SK-N-SH treated with all-trans-retinoic acid at 6 μM for 48 hours (cell line): ENCODE results near the gene DYNC1I2.

Experiments used
- ATAC-seq: fragments of 200-7000 bp; cut with Tn5 transposase; 3 replicates; pipeline ENCODE4 v1.9.1; 2020; ENCODE audit warnings: mild to moderate bottlenecking, moderate library complexity
- ARNTL ChIP-seq: fragments of 450-650 bp; formaldehyde crosslinking; IDR thresholded peaks from 2 replicates; pipeline ENCODE4 v1.5.0; 2020; ENCODE audit warnings: low read depth, mild to moderate bottlenecking, moderate library complexity, borderline replicate concordance
- BACH2 ChIP-seq: fragments of 250-450 bp; sonication (Bioruptor Pico); IDR thresholded peaks from 2 replicates; pipeline ENCODE4 v1.9.0; 2021; ENCODE audit warnings: mild to moderate bottlenecking, borderline replicate concordance
- CREB5 ChIP-seq: fragments of 250-450 bp; sonication (Bioruptor Pico); IDR thresholded peaks from 2 replicates; pipeline ENCODE4 v1.5.1; 2020; ENCODE audit warnings: low read depth, mild to moderate bottlenecking, moderate library complexity
- CSDC2 ChIP-seq: fragments of 250-450 bp; sonication (Bioruptor Pico); IDR thresholded peaks from 2 replicates; pipeline ENCODE4 v1.5.0; 2020; ENCODE audit warnings: mild to moderate bottlenecking, moderate library complexity
- CSRNP3 ChIP-seq: fragments of 250-450 bp; sonication (Bioruptor Pico); IDR thresholded peaks from 2 replicates; pipeline ENCODE4 v1.5.1; 2021; ENCODE audit warnings: mild to moderate bottlenecking, moderate library complexity
- ESRRG ChIP-seq: fragments of 250-450 bp; sonication (Bioruptor Pico); IDR thresholded peaks from 2 replicates; pipeline ENCODE4 v1.6.1; 2021; ENCODE audit warnings: mild to moderate bottlenecking
- GLIS3 ChIP-seq: fragments of 250-450 bp; sonication (Bioruptor Pico); IDR thresholded peaks from 2 replicates; pipeline ENCODE4 v1.5.0; 2020; ENCODE audit warnings: mild to moderate bottlenecking, moderate library complexity
- ISL1 ChIP-seq: fragments of 250-450 bp; sonication (Bioruptor Pico); IDR thresholded peaks from 2 replicates; pipeline ENCODE4 v2.1.2; 2022; ENCODE audit warnings: mild to moderate bottlenecking, moderate library complexity
- OSR1 ChIP-seq: fragments of 250-450 bp; sonication (Bioruptor Pico); IDR thresholded peaks from 2 replicates; pipeline ENCODE4 v1.8.0; 2022; ENCODE audit warnings: moderate library complexity, mild to moderate bottlenecking, inconsistent platforms
- PATZ1 ChIP-seq: fragments of 250-450 bp; sonication (Bioruptor Pico); IDR thresholded peaks from 2 replicates; pipeline ENCODE4 v1.8.0; 2020; ENCODE audit warnings: mild to moderate bottlenecking, moderate library complexity, borderline replicate concordance
- POU6F1 ChIP-seq: fragments of 250-450 bp; sonication (Bioruptor Pico); IDR thresholded peaks from 2 replicates; pipeline ENCODE4 v1.8.0; 2021; ENCODE audit warnings: low read depth, mild to moderate bottlenecking, moderate library complexity, borderline replicate concordance
- PPARA ChIP-seq: fragments of 250-450 bp; sonication (Bioruptor Pico); IDR thresholded peaks from 2 replicates; pipeline ENCODE4 v1.5.0; 2020; ENCODE audit warnings: mild to moderate bottlenecking, borderline replicate concordance
- SNAI2 ChIP-seq: fragments of 250-450 bp; sonication (Bioruptor Pico); IDR thresholded peaks from 2 replicates; pipeline ENCODE4 v1.5.0; 2020; ENCODE audit warnings: mild to moderate bottlenecking, moderate library complexity
- TCF4 ChIP-seq: fragments of 250-450 bp; sonication (Bioruptor Pico); IDR thresholded peaks from 2 replicates; pipeline ENCODE4 v1.8.0; 2021; ENCODE audit warnings: mild to moderate bottlenecking, moderate library complexity, borderline replicate concordance
- TOX ChIP-seq: fragments of 250-450 bp; sonication (Bioruptor Pico); IDR thresholded peaks from 2 replicates; pipeline ENCODE4 v1.8.0; 2021; ENCODE audit warnings: mild to moderate bottlenecking, moderate library complexity, borderline replicate concordance
- TSHZ2 ChIP-seq: fragments of 250-450 bp; sonication (Bioruptor Pico); IDR thresholded peaks from 2 replicates; pipeline ENCODE4 v1.5.0; 2020; ENCODE audit warnings: mild to moderate bottlenecking, moderate library complexity
- ZC3H10 ChIP-seq: fragments of 250-450 bp; sonication (Bioruptor Pico); IDR thresholded peaks from 2 replicates; pipeline ENCODE4 v1.5.1; 2021; ENCODE audit warnings: mild to moderate bottlenecking, moderate library complexity
- ZFP3 ChIP-seq: fragments of 250-450 bp; sonication (Bioruptor Pico); IDR thresholded peaks from 2 replicates; pipeline ENCODE4 v1.5.0; 2020; ENCODE audit warnings: mild to moderate bottlenecking, moderate library complexity
- ZFP30 ChIP-seq: fragments of 450-650 bp; formaldehyde crosslinking; IDR thresholded peaks from 2 replicates; pipeline ENCODE4 v1.5.0; 2022; ENCODE audit warnings: mild to moderate bottlenecking, moderate library complexity
- ZNF565 ChIP-seq: fragments of 450-650 bp; formaldehyde crosslinking; conservative IDR thresholded peaks from 2 replicates; pipeline ENCODE4 v1.5.0; 2020; ENCODE audit warnings: low read depth, mild to moderate bottlenecking, moderate library complexity
- ZNF70 ChIP-seq: fragments of 450-650 bp; formaldehyde crosslinking; IDR thresholded peaks from 2 replicates; pipeline ENCODE4 v1.5.0; 2020; ENCODE audit warnings: mild to moderate bottlenecking, moderate library complexity
- ZNF8 ChIP-seq: fragments of 450-650 bp; formaldehyde crosslinking; IDR thresholded peaks from 2 replicates; pipeline ENCODE4 v1.5.0; 2020; ENCODE audit warnings: mild to moderate bottlenecking, moderate library complexity

Gene DYNC1I2

GRCh38 chr2:171702781-171703556 is 15.7 kb downstream of the DYNC1I2 start:
- TF ChIP-seq ZFP30 (CRISPR knock-in tag) (no peak), OSR1 (CRISPR knock-in tag) (no peak), ESRRG (no peak), GLIS3 (CRISPR knock-in tag) (no peak), ISL1 (CRISPR knock-in tag) (no peak), CSRNP3 (CRISPR knock-in tag) (no peak), ARNTL (CRISPR knock-in tag) (no peak), ZNF565 (CRISPR knock-in tag) (no peak), ZNF70 (CRISPR knock-in tag) (no peak), PATZ1 (CRISPR knock-in tag) (no peak), CREB5 (CRISPR knock-in tag) (no peak), ZC3H10 (CRISPR knock-in tag) (no peak), PPARA (CRISPR knock-in tag) (no peak), POU6F1 (no peak), BACH2 (no peak), ZNF8 (no peak), CSDC2 (no peak), TCF4 (no peak), TOX (no peak)
- ATAC-seq, result peak; percentile 68

- ATAC-seq, result peak; percentile 73
- TF ChIP-seq ZNF70 (CRISPR knock-in tag), result no peak
- TF ChIP-seq CREB5 (CRISPR knock-in tag), result no peak
- no peak for TF ChIP-seq OSR1 (CRISPR knock-in tag)
- no peak for TF ChIP-seq ZNF8
- TF ChIP-seq ZFP3, result no peak
- TF ChIP-seq TSHZ2, result no peak
- no peak for TF ChIP-seq POU6F1
- no peak for TF ChIP-seq GLIS3 (CRISPR knock-in tag)
- no peak for TF ChIP-seq TCF4
- no peak for TF ChIP-seq PATZ1 (CRISPR knock-in tag)
- no peak for TF ChIP-seq ZC3H10 (CRISPR knock-in tag)
- no peak for TF ChIP-seq TOX
- TF ChIP-seq ISL1 (CRISPR knock-in tag), result no peak
- TF ChIP-seq SNAI2 (CRISPR knock-in tag), result no peak
- TF ChIP-seq, all 23 proteins: peak for 0
Observed at GRCh38 chr2:171703574-171704347, 16.5 kb downstream of the DYNC1I2 start.
